GM12801 (cell line): ENCODE results near the gene ATF6B.

Source experiments
- CTCF ChIP-seq: IDR thresholded peaks from one replicate; pipeline ENCODE4 v1.5.1; 2011; ENCODE audit warnings: control low read depth; ENCODE audit not compliant: insufficient read length; ENCODE audit errors: extremely low read depth

The ATF6B gene

GRCh38 chr6:32149092-32149755 lies 21.2 kb upstream of the ATF6B start:
- TF ChIP-seq CTCF, result no peak

GRCh38 chr6:32148289-32149091 lies 20.4 kb upstream of the ATF6B start:
- TF ChIP-seq CTCF, result no peak

GRCh38 chr6:32147401-32148132 lies 19.5 kb upstream of the ATF6B start:
- no peak for TF ChIP-seq CTCF

GRCh38 chr6:32146687-32147086 lies 18.6 kb upstream of the ATF6B start:
- TF ChIP-seq CTCF, result no peak

GRCh38 chr6:32146287-32146686 lies 18.2 kb upstream of the ATF6B start:
- no peak for TF ChIP-seq CTCF

- TF ChIP-seq CTCF, result no peak
These were observed 12.5 kb upstream of the ATF6B start for GRCh38 chr6:32140420-32141046.

GRCh38 chr6:32139590-32139989 lies 11.5 kb upstream of the ATF6B start:
- no peak for TF ChIP-seq CTCF
